ENCODE data around the gene TTC39A. TPM values are rescaled to one million over a fixed set of nuclear protein-coding genes. Genes with fewer than 3 reads are reported as not detected.

The TTC39A gene
- total and polyA plus RNA-seq, 12 donors: 4.3 to 38.7 (median 20.4) TPM

DNA sequence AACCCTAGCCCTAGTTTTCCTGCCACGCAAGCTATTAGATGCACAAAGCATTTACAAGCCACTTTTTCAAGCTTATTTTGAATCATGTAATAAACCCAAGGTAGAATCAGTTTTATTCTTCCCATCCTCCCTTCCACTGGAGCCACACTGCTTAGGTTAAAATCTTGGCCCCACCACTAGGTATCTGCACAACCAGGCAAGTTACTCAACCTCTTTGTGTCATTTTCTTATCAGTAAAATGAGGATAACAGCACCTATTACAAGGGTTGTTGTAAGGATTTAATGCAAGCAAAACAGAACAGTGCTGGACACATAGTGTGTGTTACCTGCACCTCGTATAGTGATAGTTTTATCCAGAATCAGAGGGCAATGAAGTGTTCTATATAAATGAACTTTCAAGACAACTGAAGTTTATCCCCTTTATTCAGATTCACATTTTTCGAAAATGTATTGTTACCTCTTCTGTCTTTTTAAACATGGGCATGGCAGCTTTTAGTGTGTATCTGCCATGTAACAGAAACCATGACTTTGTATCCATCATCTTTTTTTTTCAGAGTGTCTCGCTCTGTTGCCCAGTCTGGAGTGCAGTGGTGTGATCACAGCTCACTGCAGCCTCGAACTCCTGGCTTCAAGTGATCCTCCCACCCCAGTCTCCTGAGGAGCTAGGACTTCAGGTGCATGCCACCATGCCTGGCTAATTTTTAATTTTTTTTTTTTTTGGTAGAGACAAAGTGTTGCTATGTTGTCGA is 17.2 kb upstream of the TTC39A start:
- intact Hi-C loops (cut with DNase I): loop anchor here in 1 of 10 donors (10.0 kb wide), 1 partner anchor 187 kb away; no protein-coding TSS in a partner anchor
- Histone ChIP-seq H3K36me3 (peaks cover 0 to under 1% (median 0%) of the 10 kb centered on the region in 9 donors), H3K27me3 (peaks cover 10 to 37% (median 28%) of the 10 kb centered on the region in 7 donors), H3K27ac (no peak overlapping the region), H3K9me3 (no peaks in the 10 kb centered on the region), H3K4me1 (peaks cover 0 to 18% (median 7%) of the 10 kb centered on the region in 9 donors), H3K4me3 (no peak overlapping the region)
- 89 to 90% methylated on average over 6 of the region's 6 CpGs for WGBS, 2 donors
- DNase-seq (no peak), ATAC-seq (no peak)
- TF ChIP-seq, protein P1, sequence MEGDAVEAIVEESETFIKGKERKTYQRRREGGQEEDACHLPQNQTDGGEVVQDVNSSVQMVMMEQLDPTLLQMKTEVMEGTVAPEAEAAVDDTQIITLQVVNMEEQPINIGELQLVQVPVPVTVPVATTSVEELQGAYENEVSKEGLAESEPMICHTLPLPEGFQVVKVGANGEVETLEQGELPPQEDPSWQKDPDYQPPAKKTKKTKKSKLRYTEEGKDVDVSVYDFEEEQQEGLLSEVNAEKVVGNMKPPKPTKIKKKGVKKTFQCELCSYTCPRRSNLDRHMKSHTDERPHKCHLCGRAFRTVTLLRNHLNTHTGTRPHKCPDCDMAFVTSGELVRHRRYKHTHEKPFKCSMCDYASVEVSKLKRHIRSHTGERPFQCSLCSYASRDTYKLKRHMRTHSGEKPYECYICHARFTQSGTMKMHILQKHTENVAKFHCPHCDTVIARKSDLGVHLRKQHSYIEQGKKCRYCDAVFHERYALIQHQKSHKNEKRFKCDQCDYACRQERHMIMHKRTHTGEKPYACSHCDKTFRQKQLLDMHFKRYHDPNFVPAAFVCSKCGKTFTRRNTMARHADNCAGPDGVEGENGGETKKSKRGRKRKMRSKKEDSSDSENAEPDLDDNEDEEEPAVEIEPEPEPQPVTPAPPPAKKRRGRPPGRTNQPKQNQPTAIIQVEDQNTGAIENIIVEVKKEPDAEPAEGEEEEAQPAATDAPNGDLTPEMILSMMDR (IDR thresholded peaks at IDR 0.05): no peak

DNA sequence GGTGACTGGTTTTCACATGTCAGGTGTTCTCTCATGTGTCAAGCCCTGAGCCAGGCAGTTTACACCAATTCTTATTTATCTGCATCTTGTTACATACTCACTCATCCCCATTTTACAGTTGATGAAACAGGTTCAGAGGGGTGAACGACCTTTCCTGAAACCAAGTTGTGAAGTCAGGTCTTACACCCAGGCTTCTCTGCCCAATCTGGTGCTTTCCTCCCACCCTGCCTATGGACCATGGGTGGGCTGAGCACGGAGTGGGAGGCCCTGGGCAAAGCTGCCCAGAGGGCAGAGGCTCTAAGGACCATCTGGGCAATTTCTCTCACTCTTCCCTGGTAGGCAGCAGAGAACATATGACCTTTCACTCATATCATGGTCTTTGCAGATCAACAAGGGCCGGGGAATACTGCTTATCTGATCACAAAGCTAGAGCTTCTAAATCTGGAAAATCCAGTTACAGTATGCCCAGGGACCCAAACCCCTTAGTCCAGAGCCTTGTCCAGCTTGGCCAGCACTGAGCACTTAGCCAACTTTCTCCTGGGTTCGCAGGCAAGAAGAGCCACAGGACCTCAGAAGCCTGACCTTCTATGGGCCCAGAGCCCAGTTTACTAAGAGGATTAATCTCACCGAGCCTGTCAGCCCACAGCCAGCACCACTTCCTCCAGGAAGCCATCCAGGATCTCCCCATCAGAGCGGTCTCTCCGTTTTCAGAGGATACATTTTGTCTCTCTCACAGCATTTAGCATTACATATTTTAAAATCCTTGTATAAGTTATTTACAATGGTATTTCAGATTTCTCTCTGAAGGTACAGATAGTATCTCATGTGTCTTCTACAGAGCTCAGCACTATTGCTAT is 16.0 kb upstream of the TTC39A start:
- H3K4me1 ChIP-seq: peaks cover 0 to 18% (median 7%) of the 10 kb centered on the region in 9 donors
- WGBS, 2 donors: 66 to 68% methylated on average over 7 of the region's 7 CpGs
- DNase-seq (no peak), ATAC-seq (no peak)
- intact Hi-C loops (cut with DNase I): loop anchor here in 1 of 10 donors (10.0 kb wide), 1 partner anchor 188 kb away; no protein-coding TSS in a partner anchor
- H3K36me3 ChIP-seq: no peaks in the 10 kb centered on the region
- no peaks in the 10 kb centered on the region for H3K9me3 ChIP-seq
- H3K27me3 ChIP-seq: peaks cover 10 to 37% (median 31%) of the 10 kb centered on the region in 7 donors
- H3K4me3 ChIP-seq: no peak overlapping the region
- no peak overlapping the region for H3K27ac ChIP-seq
- TF ChIP-seq, protein P1 (IDR thresholded peaks at IDR 0.05): no peak

DNA sequence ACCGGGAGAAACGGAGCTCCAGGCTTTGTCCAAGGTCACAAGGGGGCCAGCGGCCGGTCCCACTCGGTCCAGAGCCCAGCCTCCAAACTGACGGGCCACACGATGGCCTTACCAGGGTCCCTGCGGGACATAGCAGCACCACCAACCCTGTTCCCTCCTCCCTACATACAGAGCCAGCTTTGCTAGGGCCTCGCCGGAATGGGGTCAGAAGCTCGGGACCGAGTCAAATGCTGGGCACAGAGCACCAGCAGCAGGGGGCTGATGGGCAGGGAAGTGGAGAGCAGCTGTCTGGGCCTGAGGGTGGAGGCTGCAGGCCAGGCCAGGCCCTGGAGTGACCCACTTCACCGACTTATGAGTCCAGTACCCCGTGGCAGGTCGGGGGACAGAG is 14.9 kb upstream of the TTC39A start:
- WGBS, 2 donors: 45 to 54% methylated on average over 15 of the region's 15 CpGs
- no peak for DNase-seq
- peaks cover 10 to 37% (median 31%) of the 10 kb centered on the region in 7 donors for H3K27me3 ChIP-seq
- intact Hi-C loops (cut with DNase I): loop anchor here in 1 of 10 donors (10.0 kb wide), 1 partner anchor 190 kb away; no protein-coding TSS in a partner anchor
- TF ChIP-seq, protein P1 (IDR thresholded peaks at IDR 0.05): no peak
- no peaks in the 10 kb centered on the region for H3K9me3 ChIP-seq
- peaks cover 0 to 18% (median 7%) of the 10 kb centered on the region in 9 donors for H3K4me1 ChIP-seq
- H3K4me3 ChIP-seq: peak overlapping the region in 1 of 10 donors; percentile 14
- no peak overlapping the region for H3K27ac ChIP-seq
- ATAC-seq: peak in 6 of 8 donors; percentile 12 to 30 (median 24)
- H3K36me3 ChIP-seq: no peaks in the 10 kb centered on the region
